Mesenchymal stem cell (in vitro differentiated cells and primary cell): ENCODE results near the gene RAB5A.

Experiments
- DNase-seq: peaks from one replicate; pipeline ENCODE4 v3.0.0-alpha.2; 2013
- H2AFZ ChIP-seq: one replicate; pipeline ENCODE4 v1.6.1; 2013; ENCODE audit warnings: low read depth, mild to moderate bottlenecking, control low read depth, inconsistent platforms, low read length, moderate library complexity
- H2AK5ac ChIP-seq: 2 replicates; pipeline ENCODE4 v1.6.1; 2013; ENCODE audit warnings: low read length, moderate library complexity, mild to moderate bottlenecking, inconsistent platforms; ENCODE audit not compliant: severe bottlenecking
- H2BK120ac ChIP-seq: one replicate; pipeline ENCODE4 v1.6.1; 2013; ENCODE audit warnings: low read depth, mild to moderate bottlenecking, inconsistent platforms, low read length, moderate library complexity
- H2BK12ac ChIP-seq, 2 experiments: one replicate each; pipeline ENCODE4 v1.6.1; 2013; ENCODE audit warnings: inconsistent platforms in 2 of 2, low read length in 2 of 2, mild to moderate bottlenecking in 2 of 2, moderate library complexity in 2 of 2, control low read depth in 1 of 2
- H2BK15ac ChIP-seq: one replicate; pipeline ENCODE4 v1.6.1; 2013; ENCODE audit warnings: mild to moderate bottlenecking, low read depth, inconsistent platforms; ENCODE audit not compliant: poor library complexity, severe bottlenecking
- H2BK5ac ChIP-seq: 2 replicates; pipeline ENCODE4 v1.6.1; 2013; ENCODE audit warnings: low read depth, mild to moderate bottlenecking, low read length, control low read depth, inconsistent platforms; ENCODE audit not compliant: poor library complexity, severe bottlenecking
- H3K14ac ChIP-seq, 2 experiments: one replicate each; pipeline ENCODE4 v1.6.1; 2013; ENCODE audit warnings: inconsistent platforms in 2 of 2, low read length in 2 of 2, control low read depth in 1 of 2, mild to moderate bottlenecking in 1 of 2, moderate library complexity in 1 of 2
- H3K18ac ChIP-seq, 2 experiments: one replicate each; pipeline ENCODE4 v1.6.1; 2013; ENCODE audit warnings: inconsistent platforms in 2 of 2, low read length in 2 of 2, control low read depth in 1 of 2, low read depth in 1 of 2, mild to moderate bottlenecking in 1 of 2
- H3K23ac ChIP-seq, 2 experiments: one replicate each; pipeline ENCODE4 v1.6.1; 2013; ENCODE audit warnings: inconsistent platforms in 2 of 2, low read length in 2 of 2, mild to moderate bottlenecking in 2 of 2, moderate library complexity in 2 of 2, control low read depth in 1 of 2
- H3K27ac ChIP-seq: 2 replicates; pipeline ENCODE4 v1.5.1; 2013; ENCODE audit warnings: mild to moderate bottlenecking, moderate library complexity, low read length, control low read depth, inconsistent platforms; ENCODE audit not compliant: poor library complexity, severe bottlenecking
- H3K27me3 ChIP-seq, 2 experiments: 2 replicates each; pipeline versions ENCODE4 v1.6.1 to v1.7.0; 2013; ENCODE audit warnings: low read length in 2 of 2, mild to moderate bottlenecking in 2 of 2, moderate library complexity in 2 of 2, control low read depth in 1 of 2, inconsistent platforms in 1 of 2; ENCODE audit not compliant: control insufficient read depth in 1 of 2, insufficient read depth in 1 of 2
- H3K36me3 ChIP-seq, 2 experiments: 2 replicates each; pipeline versions ENCODE4 v1.6.1 to v1.7.0; 2013; ENCODE audit warnings: low read length in 2 of 2, control low read depth in 1 of 2, inconsistent platforms in 1 of 2, low read depth in 1 of 2, mild to moderate bottlenecking in 1 of 2; ENCODE audit not compliant: insufficient read depth in 2 of 2, control insufficient read depth in 1 of 2
- H3K4ac ChIP-seq, 2 experiments: one replicate each; pipeline ENCODE4 v1.6.1; 2013; ENCODE audit warnings: inconsistent platforms in 2 of 2, low read length in 2 of 2, mild to moderate bottlenecking in 2 of 2, moderate library complexity in 2 of 2, control low read depth in 1 of 2, low read depth in 1 of 2
- H3K4me1 ChIP-seq: 2 replicates; pipeline ENCODE4 v1.6.1; 2013; ENCODE audit warnings: low read depth, low read length, control low read depth; ENCODE audit not compliant: control insufficient read depth, insufficient read depth
- H3K4me2 ChIP-seq: 2 replicates; pipeline ENCODE4 v1.6.1; 2013; ENCODE audit warnings: low read length, mild to moderate bottlenecking, inconsistent platforms; ENCODE audit not compliant: poor library complexity, severe bottlenecking
- H3K4me3 ChIP-seq, 2 experiments: 2 replicates each; pipeline versions ENCODE4 v1.5.1 to v1.7.0; 2013; ENCODE audit warnings: low read length in 2 of 2, mild to moderate bottlenecking in 2 of 2, control low read depth in 1 of 2, low read depth in 1 of 2; ENCODE audit not compliant: insufficient read depth in 1 of 2
- H3K79me1 ChIP-seq: replicated peaks from 2 replicates; pipeline ENCODE4 v1.6.1; 2013; ENCODE audit warnings: mild to moderate bottlenecking, control low read depth, low read length, inconsistent platforms; ENCODE audit not compliant: poor library complexity, severe bottlenecking
- H3K9ac ChIP-seq: 2 replicates; pipeline ENCODE4 v1.7.0; 2013; ENCODE audit warnings: mild to moderate bottlenecking, low read length, moderate library complexity
- H3K9me3 ChIP-seq: 2 replicates; pipeline ENCODE4 v1.7.0; 2013; ENCODE audit warnings: mild to moderate bottlenecking, low read length; ENCODE audit not compliant: control insufficient read depth
- H4K8ac ChIP-seq: one replicate; pipeline ENCODE4 v1.6.1; 2013; ENCODE audit warnings: inconsistent platforms, mild to moderate bottlenecking, low read length, moderate library complexity
- H4K91ac ChIP-seq: one replicate; pipeline ENCODE4 v1.6.1; 2013; ENCODE audit warnings: mild to moderate bottlenecking, low read length, inconsistent platforms
- WGBS: methylation state at CpG from one replicate; pipeline ENCODE4 v1.1.7; 2013; ENCODE audit warnings: mixed read lengths; 5-methylcytosine and 5-hydroxymethylcytosine counted together

The RAB5A gene

DNA sequence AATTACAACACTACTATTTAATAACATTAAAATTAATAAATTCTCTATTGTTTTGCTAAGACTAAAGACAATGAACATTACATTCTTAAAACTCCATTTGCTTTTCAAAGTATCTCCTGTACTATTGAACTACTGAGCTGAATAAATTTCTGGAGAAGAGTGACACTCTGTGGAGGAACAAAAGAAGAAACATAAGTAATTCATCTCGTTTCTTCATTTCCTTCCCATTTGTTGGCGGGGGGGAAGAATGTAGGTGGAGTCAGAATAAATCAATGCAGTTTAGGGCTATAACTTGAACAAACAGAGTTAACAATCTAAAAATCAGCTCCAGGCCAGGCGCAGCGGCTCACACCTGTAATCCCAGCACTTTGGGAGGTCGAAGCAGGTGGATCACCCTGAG is 45.6 kb upstream of the RAB5A start:
- H3K27me3 ChIP-seq, result no peaks in the 10 kb centered on the region
- H3K27ac ChIP-seq, result no peak overlapping the region
- H2AK5ac ChIP-seq, result no peak overlapping the region
- no peaks in the 10 kb centered on the region for H3K9me3 ChIP-seq
- H4K8ac ChIP-seq, result no peak overlapping the region
- H3K36me3 ChIP-seq, result no peaks in the 10 kb centered on the region
- H4K91ac ChIP-seq, result no peak overlapping the region
- 93% methylated on average over 3 of the region's 5 CpGs for WGBS
- no peak overlapping the region for H3K4ac ChIP-seq
- no peak overlapping the region for H3K4me2 ChIP-seq
- H3K4me3 ChIP-seq, result no peak overlapping the region
- no peaks in the 10 kb centered on the region for H3K79me1 ChIP-seq
- H2BK12ac ChIP-seq, result no peak overlapping the region
- no peak overlapping the region for H2BK120ac ChIP-seq
- H3K4me1 ChIP-seq, result peaks cover 4% of the 10 kb centered on the region
- H3K14ac ChIP-seq, result no peak overlapping the region
- H3K18ac ChIP-seq, result no peak overlapping the region
- no peak overlapping the region for H3K9ac ChIP-seq
- H2AFZ ChIP-seq, result no peak overlapping the region
- no peak for DNase-seq
- no peak overlapping the region for H2BK15ac ChIP-seq
- no peak overlapping the region for H2BK5ac ChIP-seq
- no peak overlapping the region for H3K23ac ChIP-seq

DNA sequence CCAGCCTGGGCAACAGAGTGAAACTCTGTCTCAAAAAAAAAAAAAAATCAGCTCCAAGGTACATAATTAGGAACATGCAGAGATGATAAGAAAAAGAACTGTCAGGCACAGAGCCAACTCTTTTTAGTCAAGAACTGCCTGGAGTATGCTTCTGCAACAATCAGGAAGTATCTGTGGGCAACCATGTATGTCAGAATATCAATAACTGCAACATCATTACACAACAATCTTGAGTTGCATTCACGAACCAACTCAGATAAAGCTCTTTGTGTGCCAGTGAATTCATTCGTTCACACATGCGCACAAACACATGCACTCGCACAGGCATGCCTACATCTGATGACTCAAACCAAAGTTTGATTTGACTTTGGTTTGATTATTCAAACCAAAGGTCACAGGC is 45.0 kb upstream of the RAB5A start:
- Histone ChIP-seq H2BK12ac (no peak overlapping the region), H4K8ac (no peak overlapping the region), H4K91ac (no peak overlapping the region), H3K14ac (no peak overlapping the region), H3K27me3 (no peaks in the 10 kb centered on the region), H3K4ac (no peak overlapping the region), H3K4me3 (no peak overlapping the region), H3K79me1 (no peaks in the 10 kb centered on the region), H3K18ac (no peak overlapping the region), H2BK5ac (no peak overlapping the region), H3K27ac (no peak overlapping the region), H3K36me3 (no peaks in the 10 kb centered on the region), H2BK120ac (no peak overlapping the region), H2AK5ac (no peak overlapping the region), H3K9ac (no peak overlapping the region), H3K4me1 (peaks cover 4% of the 10 kb centered on the region), H2BK15ac (no peak overlapping the region), H3K4me2 (no peak overlapping the region), H3K9me3 (peaks cover 4% of the 10 kb centered on the region), H2AFZ (no peak overlapping the region), H3K23ac (no peak overlapping the region)
- no peak for DNase-seq
- 87% methylated on average over 4 of the region's 4 CpGs for WGBS

DNA sequence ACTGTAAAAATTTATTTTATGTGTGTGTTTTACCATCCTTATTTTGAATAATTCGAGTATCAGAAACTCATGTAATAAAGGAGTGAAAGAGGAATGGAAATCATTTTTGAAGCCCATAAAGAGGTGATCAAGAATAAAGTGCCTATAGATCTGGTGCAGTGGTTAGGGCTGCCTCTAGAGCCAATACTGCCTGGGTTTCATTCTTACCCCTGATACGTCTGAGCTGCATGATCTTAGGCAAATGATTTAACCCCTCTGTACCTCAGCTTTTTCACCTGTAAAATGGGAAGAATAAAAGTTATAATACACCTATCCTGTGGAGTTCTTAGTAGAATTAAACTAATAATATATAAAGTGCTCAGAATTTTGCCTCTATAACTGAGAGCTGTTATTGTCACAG is 43.2 kb upstream of the RAB5A start:
- no peak overlapping the region for H3K14ac ChIP-seq
- H4K91ac ChIP-seq, result no peak overlapping the region
- no peak overlapping the region for H2BK15ac ChIP-seq
- peaks cover 3% of the 10 kb centered on the region for H3K4me1 ChIP-seq
- no peak for DNase-seq
- H3K4me3 ChIP-seq, result no peak overlapping the region
- no peak overlapping the region for H2AK5ac ChIP-seq
- H3K4me2 ChIP-seq, result no peak overlapping the region
- no peaks in the 10 kb centered on the region for H3K27me3 ChIP-seq
- no peak overlapping the region for H3K23ac ChIP-seq
- H2BK120ac ChIP-seq, result no peak overlapping the region
- no peak overlapping the region for H4K8ac ChIP-seq
- H2BK12ac ChIP-seq, result no peak overlapping the region
- no peak overlapping the region for H3K27ac ChIP-seq
- no peak overlapping the region for H3K4ac ChIP-seq
- no peak overlapping the region for H2AFZ ChIP-seq
- no peaks in the 10 kb centered on the region for H3K79me1 ChIP-seq
- H2BK5ac ChIP-seq, result no peak overlapping the region
- no peak overlapping the region for H3K18ac ChIP-seq
- no peak overlapping the region for H3K9ac ChIP-seq
- H3K9me3 ChIP-seq, result peaks cover 9% of the 10 kb centered on the region
- no peaks in the 10 kb centered on the region for H3K36me3 ChIP-seq
- 100% methylated on average over 1 of the region's 2 CpGs for WGBS

DNA sequence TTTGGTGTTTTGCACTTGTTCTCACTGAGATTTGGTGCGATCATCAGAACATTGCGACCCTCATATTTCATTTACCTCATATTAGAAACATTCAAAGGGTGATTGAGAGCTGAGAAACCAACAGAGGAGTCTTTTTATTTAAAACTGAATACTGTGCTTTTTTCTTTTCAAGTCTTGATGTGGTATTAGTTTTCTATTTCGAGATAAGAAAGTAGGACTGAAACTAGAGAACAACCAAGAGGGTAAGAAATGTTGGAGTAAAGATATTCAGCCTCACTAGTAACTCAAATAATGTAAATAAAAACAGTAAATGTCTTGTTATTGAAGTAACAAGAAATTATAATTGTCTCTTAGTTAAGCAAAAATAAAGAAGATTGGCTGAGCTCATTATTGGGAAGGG is 39.4 kb upstream of the RAB5A start:
- no peak overlapping the region for H4K91ac ChIP-seq
- no peak overlapping the region for H3K9ac ChIP-seq
- no peak overlapping the region for H2BK5ac ChIP-seq
- no peak overlapping the region for H3K27ac ChIP-seq
- H4K8ac ChIP-seq, result no peak overlapping the region
- H2BK15ac ChIP-seq, result no peak overlapping the region
- H3K4ac ChIP-seq, result no peak overlapping the region
- no peak for DNase-seq
- no peaks in the 10 kb centered on the region for H3K27me3 ChIP-seq
- no peak overlapping the region for H2AK5ac ChIP-seq
- WGBS, result no CpG with 5 or more reads among the region's 3 CpGs
- H3K4me1 ChIP-seq, result peaks cover 6% of the 10 kb centered on the region
- no peak overlapping the region for H3K4me2 ChIP-seq
- H3K18ac ChIP-seq, result no peak overlapping the region
- H3K14ac ChIP-seq, result no peak overlapping the region
- H3K9me3 ChIP-seq, result peaks cover 13% of the 10 kb centered on the region
- H2BK120ac ChIP-seq, result no peak overlapping the region
- H2AFZ ChIP-seq, result no peak overlapping the region
- H3K4me3 ChIP-seq, result no peak overlapping the region
- H3K23ac ChIP-seq, result no peak overlapping the region
- H3K36me3 ChIP-seq, result no peaks in the 10 kb centered on the region
- no peak overlapping the region for H2BK12ac ChIP-seq
- H3K79me1 ChIP-seq, result peaks cover 5% of the 10 kb centered on the region
